Hepatocyte (in vitro differentiated cells): ENCODE data around the gene TOLLIP.

ENCODE experiments used
- EZH2 ChIP-seq: fragments of 200-600 bp; sonication (generic); IDR thresholded peaks from 2 replicates; pipeline ENCODE4 v1.6.1; 2016; ENCODE audit warnings: antibody characterized with exemption, mild to moderate bottlenecking, borderline replicate concordance
- TF ChIP-seq, protein P1 (sequence below): fragments of 200-600 bp; sonication (generic); IDR thresholded peaks from 2 replicates; pipeline ENCODE4 v1.5.1; 2016; ENCODE audit warnings: antibody characterized with exemption, mild to moderate bottlenecking; ENCODE audit not compliant: poor library complexity

DNA sequence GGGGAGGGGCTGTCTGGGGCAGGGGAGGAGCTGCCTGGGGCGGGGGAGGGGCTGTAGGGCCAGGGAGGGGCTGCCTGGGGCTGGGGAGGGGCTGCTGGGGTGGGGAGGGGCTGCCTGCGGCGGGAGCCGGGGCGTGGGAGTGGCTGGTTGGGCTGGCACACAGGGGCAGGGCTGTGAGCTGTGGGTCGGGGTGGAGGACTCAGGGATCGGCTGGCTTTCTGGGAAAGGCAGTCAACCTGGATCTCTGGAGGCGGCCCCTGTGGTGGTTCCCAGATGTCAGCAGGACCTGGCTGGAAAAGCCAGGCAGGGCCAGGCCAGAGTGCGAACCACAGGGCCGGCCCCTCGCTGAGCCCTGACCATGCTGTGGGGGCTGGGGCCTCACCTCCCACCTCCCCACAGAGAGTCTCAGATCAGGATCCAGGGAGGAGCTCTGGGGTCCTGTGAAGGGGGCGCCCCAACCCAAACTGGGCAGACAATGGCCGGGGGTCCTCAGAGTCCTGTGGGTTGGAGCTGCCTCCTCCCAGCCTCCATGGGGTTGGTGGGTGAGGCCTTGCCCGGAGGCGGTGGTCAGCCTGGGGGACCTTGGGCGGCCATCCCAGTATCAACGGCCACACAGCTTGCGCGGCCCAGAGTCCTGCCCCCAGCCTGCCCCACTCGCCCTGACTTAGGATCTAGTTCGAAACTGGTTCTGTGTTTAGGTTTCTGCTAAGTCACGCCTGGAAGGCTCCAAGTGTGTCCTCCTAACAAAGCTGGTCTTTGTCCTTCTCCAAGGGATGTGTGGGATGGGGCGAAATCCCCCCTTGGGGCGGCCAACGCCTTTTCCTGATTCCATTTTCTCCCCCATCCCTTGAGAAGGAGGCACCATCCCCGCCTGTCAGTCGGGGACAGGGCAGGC, 84.7 kb downstream of the TOLLIP start:
- TF ChIP-seq, protein P1, sequence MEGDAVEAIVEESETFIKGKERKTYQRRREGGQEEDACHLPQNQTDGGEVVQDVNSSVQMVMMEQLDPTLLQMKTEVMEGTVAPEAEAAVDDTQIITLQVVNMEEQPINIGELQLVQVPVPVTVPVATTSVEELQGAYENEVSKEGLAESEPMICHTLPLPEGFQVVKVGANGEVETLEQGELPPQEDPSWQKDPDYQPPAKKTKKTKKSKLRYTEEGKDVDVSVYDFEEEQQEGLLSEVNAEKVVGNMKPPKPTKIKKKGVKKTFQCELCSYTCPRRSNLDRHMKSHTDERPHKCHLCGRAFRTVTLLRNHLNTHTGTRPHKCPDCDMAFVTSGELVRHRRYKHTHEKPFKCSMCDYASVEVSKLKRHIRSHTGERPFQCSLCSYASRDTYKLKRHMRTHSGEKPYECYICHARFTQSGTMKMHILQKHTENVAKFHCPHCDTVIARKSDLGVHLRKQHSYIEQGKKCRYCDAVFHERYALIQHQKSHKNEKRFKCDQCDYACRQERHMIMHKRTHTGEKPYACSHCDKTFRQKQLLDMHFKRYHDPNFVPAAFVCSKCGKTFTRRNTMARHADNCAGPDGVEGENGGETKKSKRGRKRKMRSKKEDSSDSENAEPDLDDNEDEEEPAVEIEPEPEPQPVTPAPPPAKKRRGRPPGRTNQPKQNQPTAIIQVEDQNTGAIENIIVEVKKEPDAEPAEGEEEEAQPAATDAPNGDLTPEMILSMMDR = no peak
- no peak for TF ChIP-seq EZH2
